Keratinocyte (primary cell): ENCODE data around the gene SMOC1. TPM values are rescaled to one million over a fixed set of nuclear protein-coding genes. Genes with fewer than 3 reads are reported as not detected.
A peak's percentile ranks its signal among the peaks of the same experiment; 100 is the strongest.

Experiments used
- DNase-seq: peaks from one replicate; pipeline ENCODE4 v3.0.0-alpha.2; 2011; ENCODE audit warnings: low read depth, missing footprints, low spot score
- FAIRE-seq: peaks from 2 replicates; lab custom pipeline; 2011; peaks lifted over from hg19 to GRCh38; lab: Jason Lieb, UNC
- H2AFZ ChIP-seq: 2 replicates; pipeline ENCODE4 v1.6.0; 2012; ENCODE audit warnings: low read length, control low read depth, inconsistent platforms; ENCODE audit not compliant: control insufficient read depth
- H3K27ac ChIP-seq: 2 replicates; pipeline ENCODE4 v1.5.1; 2011; ENCODE audit warnings: low read length; ENCODE audit not compliant: control insufficient read depth, insufficient read depth
- H3K27me3 ChIP-seq: 3 replicates; pipeline ENCODE4 v1.6.0; 2011; ENCODE audit warnings: low read length; ENCODE audit not compliant: control insufficient read depth, insufficient read depth; ENCODE audit errors: extremely low read depth
- H3K36me3 ChIP-seq, 2 experiments: 2 replicates in 1 of 2; 3 replicates in 1 of 2; pipeline ENCODE4 v1.5.1; 2011; ENCODE audit warnings: low read length in 2 of 2, mild to moderate bottlenecking in 1 of 2; ENCODE audit not compliant: control insufficient read depth in 2 of 2, insufficient read depth in 2 of 2; ENCODE audit errors: extremely low read depth in 1 of 2
- H3K4me1 ChIP-seq: 3 replicates; pipeline ENCODE4 v1.5.1; 2011; ENCODE audit warnings: low read length; ENCODE audit not compliant: control insufficient read depth, insufficient read depth; ENCODE audit errors: extremely low read depth
- H3K4me2 ChIP-seq: 3 replicates; pipeline ENCODE4 v1.6.0; 2011; ENCODE audit warnings: low read depth, low read length; ENCODE audit not compliant: control insufficient read depth, insufficient read depth; ENCODE audit errors: extremely low read depth
- H3K4me3 ChIP-seq, 3 experiments: fragments of 200-600 bp in 1 of 3; sonication (generic) in 1 of 3; 2 replicates in 2 of 3; 3 replicates in 1 of 3; pipeline ENCODE4 v1.5.1; 2011 to 2016; ENCODE audit warnings: low read length in 3 of 3, mild to moderate bottlenecking in 3 of 3, control low read depth in 2 of 3, inconsistent platforms in 1 of 3, low read depth in 1 of 3, mixed read lengths in 1 of 3, mixed run types in 1 of 3, moderate library complexity in 1 of 3; ENCODE audit not compliant: control insufficient read depth in 2 of 3, insufficient read depth in 2 of 3; ENCODE audit errors: extremely low read depth in 1 of 3
- H3K79me2 ChIP-seq: 2 replicates; pipeline ENCODE4 v1.6.0; 2012; ENCODE audit warnings: low read length; ENCODE audit not compliant: control insufficient read depth, insufficient read depth
- H3K9ac ChIP-seq: 3 replicates; pipeline ENCODE4 v1.6.0; 2011; ENCODE audit warnings: low read length; ENCODE audit not compliant: control insufficient read depth, insufficient read depth; ENCODE audit errors: extremely low read depth
- H3K9me1 ChIP-seq: 3 replicates; pipeline ENCODE4 v1.6.0; 2011; ENCODE audit warnings: low read length; ENCODE audit not compliant: control insufficient read depth, insufficient read depth; ENCODE audit errors: extremely low read depth
- H3K9me3 ChIP-seq: 2 replicates; pipeline ENCODE4 v1.5.1; 2012; ENCODE audit warnings: low read depth, low read length; ENCODE audit not compliant: control insufficient read depth
- H4K20me1 ChIP-seq: 3 replicates; pipeline ENCODE4 v1.6.0; 2011; ENCODE audit warnings: low read length; ENCODE audit not compliant: control insufficient read depth, insufficient read depth; ENCODE audit errors: extremely low read depth
- CTCF ChIP-seq, 3 experiments: IDR thresholded peaks in 1 of 3; conservative IDR thresholded peaks in 1 of 3; optimal IDR thresholded peaks in 1 of 3; 2 replicates in 2 of 3; 3 replicates in 1 of 3; pipeline versions ENCODE3 to v1.5.1; 2011; ENCODE audit warnings: low read length in 3 of 3, mild to moderate bottlenecking in 3 of 3, moderate library complexity in 2 of 3, control low read depth in 1 of 3, inconsistent platforms in 1 of 3; ENCODE audit not compliant: insufficient read depth in 2 of 3; ENCODE audit errors: extremely low read depth in 1 of 3
- EZH2 ChIP-seq: IDR thresholded peaks from one replicate; pipeline ENCODE4 v1.6.1; 2012; ENCODE audit warnings: inconsistent platforms, mild to moderate bottlenecking, low read length, moderate library complexity
- dilution Hi-C: fragments of 300-500 bp; cut with MboI; formaldehyde crosslinking; loops from one replicate; pipeline ENCODE4 v1.7.0; 2020; ENCODE audit warnings: low sequenced_read_pairs; ENCODE audit not compliant: extremely low pct_ligation_motif_present
- polyA plus RNA-seq, 5 experiments: library from polyadenylated mRNA; depleted of rRNA in 3 of 5; stranded (reverse) in 3 of 5; stranded (forward) in 1 of 5; unstranded in 1 of 5; fragments of >200 nt; gene quantifications; 1 replicate in 1 of 5; 2 replicates in 3 of 5; 3 replicates in 1 of 5; pipeline versions ENCODE4 v1.2.1 to v1.2.3, GENCODE V29; 2011 to 2012; ENCODE audit warnings: missing spikeins in 2 of 5, low read depth in 1 of 5, low replicate concordance in 1 of 5

Gene SMOC1
- polyA plus RNA-seq, 1 donor (not counting 4 experiments of a cell fraction or from before 2014, with no cell fraction given) = 6.0 TPM

GRCh38 chr14:69886453-69887242 lies 7.4 kb downstream of the SMOC1 start:
- Histone ChIP-seq H3K27me3 (peaks cover 8% of the 10 kb centered on the region), H3K79me2 (peaks cover 2% of the 10 kb centered on the region), H2AFZ (no peak overlapping the region), H3K9me3 (no peaks in the 10 kb centered on the region), H3K9ac (no peak overlapping the region), H3K4me1 (peaks cover 25% of the 10 kb centered on the region), H3K36me3 (no peaks in the 10 kb centered on the region), H3K9me1 (no peaks in the 10 kb centered on the region), H3K4me3 (no peak overlapping the region), H4K20me1 (no peaks in the 10 kb centered on the region), H3K4me2 (no peak overlapping the region), H3K27ac (peak overlapping the region; percentile 55)
- FAIRE-seq = peak; percentile 13
- no peak for DNase-seq
- dilution Hi-C loops = no loop called here
- TF ChIP-seq CTCF (optimal IDR thresholded peaks at IDR 0.05 in 1 of 3, IDR thresholded peaks at IDR 0.05 in 1 of 3, conservative IDR thresholded peaks at IDR 0.05 in 1 of 3; ENCODE audit: extremely low read depth in 1 of 3, insufficient read depth in 2 of 3, low read length in 3 of 3) (no peak), EZH2 (no peak)

- peaks cover 25% of the 10 kb centered on the region for H3K4me1 ChIP-seq
- no peaks in the 10 kb centered on the region for H3K27me3 ChIP-seq
- peak overlapping the region; percentile 25 for H3K4me2 ChIP-seq
- peak overlapping the region; percentile 55 for H3K27ac ChIP-seq
- no peak overlapping the region for H2AFZ ChIP-seq
- peaks cover 2% of the 10 kb centered on the region for H3K79me2 ChIP-seq
- no peak overlapping the region for H3K4me3 ChIP-seq
- no peak overlapping the region for H3K9ac ChIP-seq
- DNase-seq = no peak
- no peaks in the 10 kb centered on the region for H3K9me3 ChIP-seq
- dilution Hi-C loops = no loop called here
- H3K36me3 ChIP-seq = no peaks in the 10 kb centered on the region
- TF ChIP-seq EZH2 = no peak
- no peak for TF ChIP-seq CTCF (optimal IDR thresholded peaks at IDR 0.05 in 1 of 3, IDR thresholded peaks at IDR 0.05 in 1 of 3, conservative IDR thresholded peaks at IDR 0.05 in 1 of 3; ENCODE audit: extremely low read depth in 1 of 3, insufficient read depth in 2 of 3, low read length in 3 of 3)
- peak; percentile 17 for FAIRE-seq
- no peaks in the 10 kb centered on the region for H3K9me1 ChIP-seq
- no peaks in the 10 kb centered on the region for H4K20me1 ChIP-seq
These were observed 8.8 kb downstream of the SMOC1 start for GRCh38 chr14:69887740-69888657.
